H1 (cell line): ENCODE measurements around the gene UBTD2. TPM values are rescaled to one million over a fixed set of nuclear protein-coding genes. Genes with fewer than 3 reads are reported as not detected.

Experiments used
- JUN ChIP-seq: IDR thresholded peaks from 2 replicates; pipeline ENCODE4 v1.6.1; 2011; ENCODE audit warnings: low read depth, mild to moderate bottlenecking, improper control_type of control experiment, low read length
- MAFK ChIP-seq: IDR thresholded peaks from 2 replicates; pipeline ENCODE4 v1.6.1; 2012; ENCODE audit warnings: low read depth, mild to moderate bottlenecking, improper control_type of control experiment, low read length
- NANOG ChIP-seq: IDR thresholded peaks from 2 replicates; pipeline ENCODE4 v1.6.1; 2011; ENCODE audit warnings: low read length, low read depth, mild to moderate bottlenecking, inconsistent platforms; ENCODE audit not compliant: insufficient read depth, poor library complexity, severe bottlenecking
- RBBP5 ChIP-seq: IDR thresholded peaks from 2 replicates; pipeline ENCODE4 v1.7.1; 2012; ENCODE audit warnings: low read depth, mild to moderate bottlenecking, inconsistent platforms, low read length, moderate library complexity, borderline replicate concordance
- RFX5 ChIP-seq: IDR thresholded peaks from 2 replicates; pipeline ENCODE4 v1.6.1; 2011; ENCODE audit warnings: low read depth, low read length, improper control_type of control experiment, borderline replicate concordance
- ZNF274 ChIP-seq: IDR thresholded peaks from 2 replicates; pipeline ENCODE4 v1.7.0; 2012; ENCODE audit warnings: low read length, borderline replicate concordance; ENCODE audit errors: extremely low read depth
- polyA plus RNA-seq, 7 experiments: library from polyadenylated mRNA; depleted of rRNA in 3 of 7; stranded (reverse) in 5 of 7; unstranded in 2 of 7; fragments of >200 nt in 5 of 7; fragments of 200-250 nt in 2 of 7; gene quantifications; 1 replicate in 5 of 7; 2 replicates in 1 of 7; 4 replicates in 1 of 7; pipeline versions ENCODE4 v1.2.1 to v1.2.3, GENCODE V29; 2011 to 2013; ENCODE audit warnings: missing spikeins in 2 of 7, mixed read lengths in 2 of 7
- total RNA-seq: library from RNA; stranded (reverse); fragmentation: NEBNext Ultra II Directional; extraction: Animal tissue kit (Norgen Biotek cat#: 25700); gene quantifications from 2 replicates; pipeline ENCODE4 v1.2.1, GENCODE V29; 2021
- TF ChIP-seq, protein P1 (sequence below): fragments of 300-600 bp; sonication (generic); IDR thresholded peaks from 2 replicates; pipeline ENCODE4 v1.7.1; 2012; ENCODE audit warnings: low read length, moderate library complexity, mild to moderate bottlenecking, inconsistent platforms; ENCODE audit not compliant: insufficient replicate concordance
- TF ChIP-seq, protein P2 (sequence below), 3 experiments: IDR thresholded peaks; 1 replicate in 2 of 3; 2 replicates in 1 of 3; pipeline versions ENCODE4 v1.5.1 to v1.6.1; 2011; ENCODE audit warnings: low read length in 3 of 3, mild to moderate bottlenecking in 3 of 3, inconsistent platforms in 2 of 3, low read depth in 1 of 3, moderate library complexity in 1 of 3; ENCODE audit not compliant: insufficient read depth in 1 of 3; ENCODE audit errors: control extremely low read depth in 1 of 3

UBTD2 gene
- total and polyA plus RNA-seq, 2 of the 8 experiments (the other 6 are each of a cell fraction or from before 2014, with no cell fraction given) = 14.5 to 39.2 TPM

DNA sequence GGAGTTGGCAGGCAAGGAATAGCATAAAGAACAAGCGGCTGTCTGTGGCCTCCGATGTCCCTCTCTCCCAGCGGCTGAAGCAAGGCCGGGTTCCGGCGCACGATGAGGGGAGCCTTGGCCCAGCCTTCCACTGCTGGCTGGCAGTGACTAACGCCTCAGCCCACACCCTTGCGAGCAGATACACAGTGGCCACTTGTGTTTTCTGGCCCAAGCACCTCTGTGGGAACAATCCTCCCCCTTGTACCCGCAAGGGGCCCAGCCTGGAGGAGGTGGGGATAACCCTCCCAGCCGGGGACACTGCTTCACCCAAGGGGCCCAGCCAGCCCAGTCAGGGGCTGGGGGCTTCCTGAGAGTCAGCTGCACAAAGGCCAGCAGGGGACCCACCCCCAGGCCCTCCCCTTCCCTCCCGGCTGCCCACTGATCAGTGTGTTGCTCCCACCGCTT, 118.8 kb downstream of the UBTD2 start (continued):
- TF ChIP-seq, protein P1, sequence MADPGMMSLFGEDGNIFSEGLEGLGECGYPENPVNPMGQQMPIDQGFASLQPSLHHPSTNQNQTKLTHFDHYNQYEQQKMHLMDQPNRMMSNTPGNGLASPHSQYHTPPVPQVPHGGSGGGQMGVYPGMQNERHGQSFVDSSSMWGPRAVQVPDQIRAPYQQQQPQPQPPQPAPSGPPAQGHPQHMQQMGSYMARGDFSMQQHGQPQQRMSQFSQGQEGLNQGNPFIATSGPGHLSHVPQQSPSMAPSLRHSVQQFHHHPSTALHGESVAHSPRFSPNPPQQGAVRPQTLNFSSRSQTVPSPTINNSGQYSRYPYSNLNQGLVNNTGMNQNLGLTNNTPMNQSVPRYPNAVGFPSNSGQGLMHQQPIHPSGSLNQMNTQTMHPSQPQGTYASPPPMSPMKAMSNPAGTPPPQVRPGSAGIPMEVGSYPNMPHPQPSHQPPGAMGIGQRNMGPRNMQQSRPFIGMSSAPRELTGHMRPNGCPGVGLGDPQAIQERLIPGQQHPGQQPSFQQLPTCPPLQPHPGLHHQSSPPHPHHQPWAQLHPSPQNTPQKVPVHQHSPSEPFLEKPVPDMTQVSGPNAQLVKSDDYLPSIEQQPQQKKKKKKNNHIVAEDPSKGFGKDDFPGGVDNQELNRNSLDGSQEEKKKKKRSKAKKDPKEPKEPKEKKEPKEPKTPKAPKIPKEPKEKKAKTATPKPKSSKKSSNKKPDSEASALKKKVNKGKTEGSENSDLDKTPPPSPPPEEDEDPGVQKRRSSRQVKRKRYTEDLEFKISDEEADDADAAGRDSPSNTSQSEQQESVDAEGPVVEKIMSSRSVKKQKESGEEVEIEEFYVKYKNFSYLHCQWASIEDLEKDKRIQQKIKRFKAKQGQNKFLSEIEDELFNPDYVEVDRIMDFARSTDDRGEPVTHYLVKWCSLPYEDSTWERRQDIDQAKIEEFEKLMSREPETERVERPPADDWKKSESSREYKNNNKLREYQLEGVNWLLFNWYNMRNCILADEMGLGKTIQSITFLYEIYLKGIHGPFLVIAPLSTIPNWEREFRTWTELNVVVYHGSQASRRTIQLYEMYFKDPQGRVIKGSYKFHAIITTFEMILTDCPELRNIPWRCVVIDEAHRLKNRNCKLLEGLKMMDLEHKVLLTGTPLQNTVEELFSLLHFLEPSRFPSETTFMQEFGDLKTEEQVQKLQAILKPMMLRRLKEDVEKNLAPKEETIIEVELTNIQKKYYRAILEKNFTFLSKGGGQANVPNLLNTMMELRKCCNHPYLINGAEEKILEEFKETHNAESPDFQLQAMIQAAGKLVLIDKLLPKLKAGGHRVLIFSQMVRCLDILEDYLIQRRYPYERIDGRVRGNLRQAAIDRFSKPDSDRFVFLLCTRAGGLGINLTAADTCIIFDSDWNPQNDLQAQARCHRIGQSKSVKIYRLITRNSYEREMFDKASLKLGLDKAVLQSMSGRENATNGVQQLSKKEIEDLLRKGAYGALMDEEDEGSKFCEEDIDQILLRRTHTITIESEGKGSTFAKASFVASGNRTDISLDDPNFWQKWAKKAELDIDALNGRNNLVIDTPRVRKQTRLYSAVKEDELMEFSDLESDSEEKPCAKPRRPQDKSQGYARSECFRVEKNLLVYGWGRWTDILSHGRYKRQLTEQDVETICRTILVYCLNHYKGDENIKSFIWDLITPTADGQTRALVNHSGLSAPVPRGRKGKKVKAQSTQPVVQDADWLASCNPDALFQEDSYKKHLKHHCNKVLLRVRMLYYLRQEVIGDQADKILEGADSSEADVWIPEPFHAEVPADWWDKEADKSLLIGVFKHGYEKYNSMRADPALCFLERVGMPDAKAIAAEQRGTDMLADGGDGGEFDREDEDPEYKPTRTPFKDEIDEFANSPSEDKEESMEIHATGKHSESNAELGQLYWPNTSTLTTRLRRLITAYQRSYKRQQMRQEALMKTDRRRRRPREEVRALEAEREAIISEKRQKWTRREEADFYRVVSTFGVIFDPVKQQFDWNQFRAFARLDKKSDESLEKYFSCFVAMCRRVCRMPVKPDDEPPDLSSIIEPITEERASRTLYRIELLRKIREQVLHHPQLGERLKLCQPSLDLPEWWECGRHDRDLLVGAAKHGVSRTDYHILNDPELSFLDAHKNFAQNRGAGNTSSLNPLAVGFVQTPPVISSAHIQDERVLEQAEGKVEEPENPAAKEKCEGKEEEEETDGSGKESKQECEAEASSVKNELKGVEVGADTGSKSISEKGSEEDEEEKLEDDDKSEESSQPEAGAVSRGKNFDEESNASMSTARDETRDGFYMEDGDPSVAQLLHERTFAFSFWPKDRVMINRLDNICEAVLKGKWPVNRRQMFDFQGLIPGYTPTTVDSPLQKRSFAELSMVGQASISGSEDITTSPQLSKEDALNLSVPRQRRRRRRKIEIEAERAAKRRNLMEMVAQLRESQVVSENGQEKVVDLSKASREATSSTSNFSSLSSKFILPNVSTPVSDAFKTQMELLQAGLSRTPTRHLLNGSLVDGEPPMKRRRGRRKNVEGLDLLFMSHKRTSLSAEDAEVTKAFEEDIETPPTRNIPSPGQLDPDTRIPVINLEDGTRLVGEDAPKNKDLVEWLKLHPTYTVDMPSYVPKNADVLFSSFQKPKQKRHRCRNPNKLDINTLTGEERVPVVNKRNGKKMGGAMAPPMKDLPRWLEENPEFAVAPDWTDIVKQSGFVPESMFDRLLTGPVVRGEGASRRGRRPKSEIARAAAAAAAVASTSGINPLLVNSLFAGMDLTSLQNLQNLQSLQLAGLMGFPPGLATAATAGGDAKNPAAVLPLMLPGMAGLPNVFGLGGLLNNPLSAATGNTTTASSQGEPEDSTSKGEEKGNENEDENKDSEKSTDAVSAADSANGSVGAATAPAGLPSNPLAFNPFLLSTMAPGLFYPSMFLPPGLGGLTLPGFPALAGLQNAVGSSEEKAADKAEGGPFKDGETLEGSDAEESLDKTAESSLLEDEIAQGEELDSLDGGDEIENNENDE = no peak
- TF ChIP-seq RFX5 = no peak
- TF ChIP-seq, protein P2, sequence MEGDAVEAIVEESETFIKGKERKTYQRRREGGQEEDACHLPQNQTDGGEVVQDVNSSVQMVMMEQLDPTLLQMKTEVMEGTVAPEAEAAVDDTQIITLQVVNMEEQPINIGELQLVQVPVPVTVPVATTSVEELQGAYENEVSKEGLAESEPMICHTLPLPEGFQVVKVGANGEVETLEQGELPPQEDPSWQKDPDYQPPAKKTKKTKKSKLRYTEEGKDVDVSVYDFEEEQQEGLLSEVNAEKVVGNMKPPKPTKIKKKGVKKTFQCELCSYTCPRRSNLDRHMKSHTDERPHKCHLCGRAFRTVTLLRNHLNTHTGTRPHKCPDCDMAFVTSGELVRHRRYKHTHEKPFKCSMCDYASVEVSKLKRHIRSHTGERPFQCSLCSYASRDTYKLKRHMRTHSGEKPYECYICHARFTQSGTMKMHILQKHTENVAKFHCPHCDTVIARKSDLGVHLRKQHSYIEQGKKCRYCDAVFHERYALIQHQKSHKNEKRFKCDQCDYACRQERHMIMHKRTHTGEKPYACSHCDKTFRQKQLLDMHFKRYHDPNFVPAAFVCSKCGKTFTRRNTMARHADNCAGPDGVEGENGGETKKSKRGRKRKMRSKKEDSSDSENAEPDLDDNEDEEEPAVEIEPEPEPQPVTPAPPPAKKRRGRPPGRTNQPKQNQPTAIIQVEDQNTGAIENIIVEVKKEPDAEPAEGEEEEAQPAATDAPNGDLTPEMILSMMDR (IDR thresholded peaks at IDR 0.05; ENCODE audit: control extremely low read depth in 1 of 3, insufficient read depth in 1 of 3, low read depth in 1 of 3, low read length in 3 of 3) = no peak
- TF ChIP-seq RBBP5 = no peak
- TF ChIP-seq ZNF274 = no peak
- TF ChIP-seq JUN = no peak
- TF ChIP-seq NANOG = no peak
- no peak for TF ChIP-seq MAFK
